Bronchus fibroblast of lung (primary cell): ENCODE results near the gene TTC39C. TPM values are rescaled to one million over a fixed set of nuclear protein-coding genes. Genes with fewer than 3 reads are reported as not detected.

ENCODE experiments used
- total RNA-seq: library from RNA; depleted of rRNA; stranded (reverse); fragments of >200 nt; gene quantifications from 2 replicates; pipeline ENCODE4 v1.2.3, GENCODE V29; 2015

TTC39C gene
- 17.7 and 18.5 TPM in 2 replicates for total RNA-seq

GRCh38 chr18:24014062-24014985 is at the start of gene TTC39C:
TSS of gene TTC39C (plus strand) at chr18:24014754. CDS start at chr18:24014872, 118 bp downstream.

GRCh38 chr18:24138789-24139616 is 124.4 kb downstream of the TTC39C start, which contains the start of gene CABYR:
TSS of gene CABYR (plus strand) at chr18:24139062. CDS start at chr18:24143115, 4,053 bp downstream.

Other genes with a start within 250 kb of the TTC39C start
- 6.7 and 7.6 TPM in 2 replicates for gene CABYR, start 124.3 kb downstream of the TTC39C start, total RNA-seq